NCI-H748 treated with DMSO at 0.1 percent for 48 hours (cell line): ENCODE results near the gene ABCA4.
A peak's percentile ranks its signal among the peaks of the same experiment; 100 is the strongest.

ENCODE experiments used
- DNase-seq: peaks from one replicate; lab custom pipeline; 2025; lab: John Stamatoyannopoulos, UW

Gene ABCA4

GRCh38 chr1:94050675-94051074 is 70.3 kb downstream of the ABCA4 start:
- DNase-seq, result no peak

- no peak for DNase-seq
Measured at GRCh38 chr1:94050254-94050653, 70.7 kb downstream of the ABCA4 start.

DNA sequence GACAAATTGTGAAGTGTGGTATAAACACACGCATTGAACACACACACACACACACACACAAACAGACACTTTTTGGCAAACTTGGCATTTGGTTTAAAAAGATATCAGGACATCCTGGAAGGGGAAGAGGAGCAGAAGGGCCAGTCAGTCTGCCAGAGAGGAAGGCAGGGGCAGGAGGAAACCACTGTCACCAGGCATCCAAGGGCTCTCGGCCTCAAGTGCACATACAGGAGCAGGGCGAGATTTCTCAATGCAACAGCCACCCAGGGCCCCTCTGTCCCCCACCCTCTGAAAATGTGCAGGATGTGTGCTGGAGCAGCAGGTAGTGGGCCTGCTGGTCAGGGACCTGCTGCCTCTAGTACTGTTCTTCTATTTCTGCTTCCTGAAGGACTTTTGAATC is 71.2 kb downstream of the ABCA4 start:
- DNase-seq, result no peak

DNA sequence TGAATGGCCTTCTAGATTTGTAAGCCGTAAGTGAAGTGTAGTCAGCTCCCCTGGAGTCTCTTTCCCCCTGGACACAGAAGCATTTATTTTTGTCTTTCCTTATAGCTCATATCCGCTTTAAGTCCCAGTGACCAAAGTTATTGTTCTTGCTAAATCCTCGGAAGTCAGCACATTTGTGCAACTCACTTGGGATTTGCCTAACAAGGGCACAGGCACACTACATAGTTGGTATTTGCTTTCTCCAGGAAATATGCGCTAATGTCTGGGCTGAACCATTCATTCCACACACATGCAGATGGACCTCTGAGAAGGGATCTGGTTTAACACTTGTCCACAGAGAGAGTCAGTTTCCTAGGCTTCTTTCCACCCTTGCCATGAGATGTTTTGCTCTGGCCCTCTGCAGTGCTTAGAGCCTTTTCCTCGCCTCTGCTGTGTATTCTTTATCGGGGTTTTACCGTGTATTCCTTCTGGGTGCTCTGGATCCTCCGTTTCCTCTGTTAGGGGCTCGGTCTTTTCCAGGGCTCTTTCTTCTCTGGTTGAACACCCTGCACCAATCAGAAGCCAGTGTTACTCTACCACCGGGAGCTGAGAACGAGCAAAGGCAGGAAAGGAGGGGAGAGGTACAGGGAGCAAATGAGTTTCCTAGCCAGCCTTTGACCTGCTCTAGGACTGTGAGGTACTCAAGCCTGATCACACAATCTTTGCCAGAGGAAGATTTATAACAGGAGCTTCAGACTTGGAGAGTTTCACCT is 72.4 kb downstream of the ABCA4 start:
- no peak for DNase-seq

DNA sequence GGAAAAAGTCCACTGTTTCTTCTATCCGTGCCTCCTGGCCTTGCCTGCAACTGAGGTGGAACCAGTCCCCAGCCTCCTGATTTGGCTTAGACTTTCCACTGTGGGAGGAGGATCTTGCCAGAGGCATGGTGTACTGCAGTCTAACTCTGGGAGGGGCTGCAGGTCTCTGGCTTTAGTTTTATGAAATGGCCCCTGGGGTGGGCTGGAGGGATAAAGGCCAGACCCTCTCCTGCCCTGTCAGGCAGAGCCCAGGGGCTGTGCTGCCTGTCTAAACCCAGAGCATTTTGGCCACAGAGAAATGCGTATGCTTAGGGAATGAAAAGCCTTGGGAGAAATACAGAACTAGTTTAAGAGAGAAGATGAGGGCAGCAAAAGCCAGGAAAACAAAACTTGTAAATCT is 73.0 kb downstream of the ABCA4 start:
- DNase-seq, result no peak

- no peak for DNase-seq
Measured at GRCh38 chr1:94045465-94046056, 75.4 kb downstream of the ABCA4 start.

GRCh38 chr1:94044891-94045290 is 76.1 kb downstream of the ABCA4 start:
- no peak for DNase-seq

- no peak for DNase-seq
Measured at GRCh38 chr1:94044290-94044790, 76.6 kb downstream of the ABCA4 start.

- no peak for DNase-seq
Measured at GRCh38 chr1:94043738-94044289, 77.1 kb downstream of the ABCA4 start.

- no peak for DNase-seq
Measured at GRCh38 chr1:94042388-94042787, 78.6 kb downstream of the ABCA4 start.

- no peak for DNase-seq
Measured at GRCh38 chr1:94039871-94040569, 80.9 kb downstream of the ABCA4 start.

DNA sequence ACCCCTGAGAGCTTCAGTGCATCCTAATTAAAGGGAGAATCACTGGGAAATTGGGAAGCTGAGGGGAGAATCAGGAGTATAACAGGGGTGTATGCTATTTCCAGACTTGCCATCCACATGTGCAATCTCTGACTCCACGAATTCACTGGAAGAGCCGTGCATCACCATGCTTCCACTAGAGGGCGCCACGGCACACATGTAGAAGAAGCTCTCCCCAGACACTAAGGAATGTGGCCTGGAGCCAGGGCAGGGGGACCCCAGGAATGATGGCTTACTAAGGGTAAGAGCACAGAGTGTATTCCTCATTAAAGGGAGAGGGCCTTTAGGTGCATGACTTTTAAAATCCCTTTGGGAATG is 81.5 kb downstream of the ABCA4 start:
- peak; percentile 34 for DNase-seq

- no peak for DNase-seq
Measured at GRCh38 chr1:94038511-94038910, 82.4 kb downstream of the ABCA4 start.

GRCh38 chr1:94037392-94038229 is 83.3 kb downstream of the ABCA4 start:
- no peak for DNase-seq

DNA sequence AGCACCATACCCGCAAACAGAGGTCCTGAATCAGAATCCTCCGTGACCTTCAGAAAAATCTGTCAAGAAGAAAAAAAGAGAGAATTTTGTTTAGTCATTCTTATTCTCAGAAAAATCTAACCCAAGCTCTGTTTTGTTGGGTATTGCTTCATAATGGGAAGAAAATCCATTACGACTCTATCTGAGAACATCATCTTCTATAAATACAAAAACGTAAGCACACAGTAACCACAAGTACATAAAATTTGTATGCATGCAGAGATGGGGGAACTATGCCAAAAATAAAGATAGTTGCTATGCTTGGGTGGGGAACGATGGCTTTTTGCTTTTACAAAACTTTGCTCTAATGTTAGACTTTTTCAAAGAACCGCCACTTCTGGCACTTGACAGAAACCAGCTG is 84.2 kb downstream of the ABCA4 start:
- DNase-seq, result no peak

- DNase-seq, result no peak
Measured at GRCh38 chr1:94033849-94034248, 87.1 kb downstream of the ABCA4 start.

DNA sequence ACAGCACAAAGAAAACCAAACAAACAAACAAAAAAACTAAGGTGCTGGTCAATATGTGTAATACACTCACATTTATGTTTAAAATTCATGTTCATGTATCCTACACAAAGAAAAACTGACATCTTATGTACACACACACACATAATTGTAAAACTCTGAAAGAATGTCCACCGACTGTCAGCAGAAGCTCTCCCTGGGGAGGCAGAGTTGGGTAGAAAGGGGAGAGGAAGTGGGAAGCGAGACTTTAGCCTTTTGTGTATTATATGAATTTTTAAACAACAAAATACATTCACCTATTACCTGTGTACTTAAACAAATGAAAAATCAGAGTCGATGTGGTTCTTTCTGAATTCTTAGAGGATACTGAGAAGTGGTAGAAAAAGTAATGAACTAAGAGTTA is 88.3 kb downstream of the ABCA4 start:
- DNase-seq, result no peak

GRCh38 chr1:94031591-94031990 is 89.4 kb downstream of the ABCA4 start:
- DNase-seq, result no peak

GRCh38 chr1:94031154-94031553 is 89.8 kb downstream of the ABCA4 start:
- no peak for DNase-seq

GRCh38 chr1:94029130-94029993 is 91.6 kb downstream of the ABCA4 start:
- DNase-seq, result no peak
